Measurements from ENCODE around the gene ABCB8.

ABCB8 gene

DNA sequence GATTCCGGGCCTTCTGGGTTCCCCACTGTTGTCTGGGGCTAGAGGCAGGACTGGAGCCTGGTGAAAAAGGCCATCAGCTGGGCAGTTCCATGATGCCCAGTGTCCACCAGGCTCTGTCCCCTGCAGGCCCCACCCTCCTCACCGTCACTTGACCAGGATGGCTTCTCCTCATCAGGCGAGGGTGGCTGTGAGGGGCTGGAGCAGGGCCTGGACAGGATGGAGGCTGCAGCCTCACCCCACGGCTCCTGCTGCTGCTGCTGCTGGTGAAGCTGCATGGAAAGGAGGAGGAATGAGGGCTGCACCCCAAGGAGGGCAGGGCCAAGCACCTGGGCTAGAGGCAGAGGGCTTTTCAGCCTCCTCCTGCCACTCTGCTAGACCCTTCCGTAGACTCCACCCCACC lies 12.3 kb upstream of the ABCB8 start:
- peaks cover 41% of the 10 kb centered on the region for H3K27me3 ChIP-seq (ENCODE audit: control insufficient read depth, insufficient read depth, low read length)
- no peak overlapping the region for H3K9ac ChIP-seq (ENCODE audit: low read length)
- peaks cover 54% of the 10 kb centered on the region for H3K4me1 ChIP-seq (ENCODE audit: control insufficient read depth, insufficient read depth, low read length)
- no peak overlapping the region for H3K4me3 ChIP-seq (ENCODE audit: low read depth, low read length)
- no peak overlapping the region for H3K27ac ChIP-seq (ENCODE audit: low read depth, low read length)
- no peaks in the 10 kb centered on the region for H3K9me3 ChIP-seq (ENCODE audit: control insufficient read depth, insufficient read depth, low read depth, low read length)
- no peaks in the 10 kb centered on the region; the same call in 1 of the 2 replicates for H3K36me3 ChIP-seq (ENCODE audit: control insufficient read depth, insufficient read depth, low read length)

DNA sequence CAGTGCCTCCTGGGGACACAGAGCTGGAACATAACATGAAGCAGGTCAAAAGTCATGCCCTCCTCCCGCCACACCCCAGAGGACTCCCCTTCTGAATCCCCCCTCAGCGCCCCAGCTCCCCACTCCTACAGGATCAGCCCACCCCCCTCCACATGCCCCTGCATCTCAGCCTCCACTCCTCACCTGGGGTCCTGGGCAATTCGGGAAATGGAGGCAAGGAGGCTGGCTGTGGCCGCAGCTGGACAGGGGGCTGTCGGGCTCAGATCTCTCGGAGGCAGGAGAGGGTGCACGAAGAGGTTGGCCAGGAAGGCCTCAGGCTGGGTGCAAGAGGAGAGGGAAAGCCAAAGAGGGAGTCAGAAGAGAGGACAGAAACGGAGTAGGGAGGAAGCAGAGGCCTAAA lies 11.7 kb upstream of the ABCB8 start:
- peaks cover 53% of the 10 kb centered on the region for H3K4me1 ChIP-seq (ENCODE audit: control insufficient read depth, insufficient read depth, low read length)
- no peak overlapping the region for H3K4me3 ChIP-seq (ENCODE audit: low read depth, low read length)
- H3K27me3 ChIP-seq (ENCODE audit: control insufficient read depth, insufficient read depth, low read length) = peaks cover 41% of the 10 kb centered on the region
- H3K9me3 ChIP-seq (ENCODE audit: control insufficient read depth, insufficient read depth, low read depth, low read length) = no peaks in the 10 kb centered on the region
- no peaks in the 10 kb centered on the region; the same call in 1 of the 2 replicates for H3K36me3 ChIP-seq (ENCODE audit: control insufficient read depth, insufficient read depth, low read length)
- no peak overlapping the region for H3K9ac ChIP-seq (ENCODE audit: low read length)
- no peak overlapping the region for H3K27ac ChIP-seq (ENCODE audit: low read depth, low read length)

DNA sequence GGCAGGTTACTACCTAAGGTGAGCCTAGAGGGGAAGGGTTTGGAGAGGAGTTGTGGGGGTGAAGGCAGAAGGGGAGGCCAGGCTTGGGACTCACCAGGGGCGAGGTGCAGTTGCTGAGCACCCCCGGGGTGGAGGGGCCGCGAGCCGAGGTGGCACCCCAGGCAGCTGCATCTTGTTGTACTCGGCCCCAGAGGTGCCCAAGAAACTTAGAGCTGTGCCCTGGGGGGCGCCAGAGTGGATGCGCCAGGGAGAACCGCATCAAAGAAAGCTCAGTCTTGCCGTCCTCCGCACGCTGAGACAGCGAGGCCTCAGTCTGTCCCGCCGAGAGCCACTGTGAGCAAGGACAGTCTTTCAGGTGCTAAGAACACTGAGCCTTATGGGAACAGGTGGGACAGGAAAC lies 11.3 kb upstream of the ABCB8 start:
- peaks cover 41% of the 10 kb centered on the region for H3K27me3 ChIP-seq (ENCODE audit: control insufficient read depth, insufficient read depth, low read length)

DNA sequence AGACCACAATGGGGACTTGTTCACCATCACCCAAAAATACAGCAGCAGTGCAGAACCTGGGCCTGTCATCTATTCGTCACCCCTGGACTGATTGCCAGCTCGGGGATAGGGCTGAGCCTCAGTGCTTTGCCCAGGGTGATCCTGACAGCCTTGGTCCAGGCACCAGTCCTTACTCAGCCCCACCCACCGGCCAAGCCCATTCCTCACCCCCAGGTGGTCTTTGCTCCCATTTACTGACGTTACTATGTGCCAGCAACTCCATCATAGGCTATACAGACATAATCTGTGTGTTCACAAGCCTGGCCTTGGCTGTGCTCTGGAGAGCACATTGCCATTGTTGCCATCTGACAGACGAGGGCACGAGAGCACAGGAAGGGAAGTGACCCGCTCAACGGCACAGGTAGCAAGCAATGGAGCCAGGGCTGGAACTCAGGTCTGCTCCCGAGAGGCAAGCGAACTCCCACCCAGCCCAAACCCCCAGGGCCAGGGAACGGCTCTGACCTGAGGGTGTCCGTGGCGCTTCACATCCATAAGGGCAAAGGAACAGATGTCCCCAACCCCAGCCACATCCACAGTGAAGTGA lies 10.8 kb upstream of the ABCB8 start:
- Histone ChIP-seq H3K27ac (ENCODE audit: low read depth, low read length) (no peak overlapping the region), H3K4me1 (ENCODE audit: control insufficient read depth, insufficient read depth, low read length) (peaks cover 50% of the 10 kb centered on the region), H3K9me3 (ENCODE audit: control insufficient read depth, insufficient read depth, low read depth, low read length) (no peaks in the 10 kb centered on the region), H3K27me3 (ENCODE audit: control insufficient read depth, insufficient read depth, low read length) (peaks cover 41% of the 10 kb centered on the region), H3K9ac (ENCODE audit: low read length) (no peak overlapping the region), H3K36me3 (ENCODE audit: control insufficient read depth, insufficient read depth, low read length) (no peaks in the 10 kb centered on the region; the same call in 1 of the 2 replicates), H3K4me3 (ENCODE audit: low read depth, low read length) (peak overlapping the region; percentile 50)

More for the DNA sequence above, 11.3 kb upstream of the ABCB8 start:
- H3K4me3 ChIP-seq (ENCODE audit: low read depth, low read length) = no peak overlapping the region
- H3K36me3 ChIP-seq (ENCODE audit: control insufficient read depth, insufficient read depth, low read length) = no peaks in the 10 kb centered on the region; the same call in 1 of the 2 replicates
- peaks cover 53% of the 10 kb centered on the region for H3K4me1 ChIP-seq (ENCODE audit: control insufficient read depth, insufficient read depth, low read length)
- H3K27ac ChIP-seq (ENCODE audit: low read depth, low read length) = no peak overlapping the region
- no peaks in the 10 kb centered on the region for H3K9me3 ChIP-seq (ENCODE audit: control insufficient read depth, insufficient read depth, low read depth, low read length)
- H3K9ac ChIP-seq (ENCODE audit: low read length) = no peak overlapping the region

DNA sequence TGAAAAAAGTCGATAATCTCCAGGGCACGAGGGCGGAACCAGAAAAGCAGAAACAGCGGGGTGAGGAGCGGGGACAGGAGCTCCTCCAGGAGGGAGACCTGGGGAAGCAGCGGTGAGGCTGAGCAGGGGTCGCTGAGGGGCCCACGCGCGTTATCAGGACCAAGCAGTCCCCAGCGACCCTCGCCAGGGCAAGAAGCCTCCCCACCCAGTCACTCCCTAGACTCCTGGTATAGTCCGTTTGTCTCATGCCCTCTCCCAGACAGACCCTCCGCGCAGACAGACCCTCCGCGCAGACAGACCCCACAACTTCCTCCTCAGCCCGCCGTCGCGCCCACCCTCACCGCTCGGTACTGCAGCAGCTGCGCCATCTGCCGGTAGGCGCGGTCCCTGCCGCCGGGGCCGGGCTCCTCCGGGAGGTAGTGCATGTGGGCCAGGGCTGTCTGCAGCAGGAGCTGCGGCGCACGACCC lies 10.3 kb upstream of the ABCB8 start:
- H3K4me3 ChIP-seq (ENCODE audit: low read depth, low read length) = peak overlapping the region; percentile 50
- H3K9me3 ChIP-seq (ENCODE audit: control insufficient read depth, insufficient read depth, low read depth, low read length) = no peaks in the 10 kb centered on the region
- peaks cover 46% of the 10 kb centered on the region for H3K4me1 ChIP-seq (ENCODE audit: control insufficient read depth, insufficient read depth, low read length)
- H3K36me3 ChIP-seq (ENCODE audit: control insufficient read depth, insufficient read depth, low read length) = no peaks in the 10 kb centered on the region; the same call in 1 of the 2 replicates
- H3K27me3 ChIP-seq (ENCODE audit: control insufficient read depth, insufficient read depth, low read length) = peaks cover 41% of the 10 kb centered on the region
- H3K27ac ChIP-seq (ENCODE audit: low read depth, low read length) = no peak overlapping the region
- H3K9ac ChIP-seq (ENCODE audit: low read length) = no peak overlapping the region

DNA sequence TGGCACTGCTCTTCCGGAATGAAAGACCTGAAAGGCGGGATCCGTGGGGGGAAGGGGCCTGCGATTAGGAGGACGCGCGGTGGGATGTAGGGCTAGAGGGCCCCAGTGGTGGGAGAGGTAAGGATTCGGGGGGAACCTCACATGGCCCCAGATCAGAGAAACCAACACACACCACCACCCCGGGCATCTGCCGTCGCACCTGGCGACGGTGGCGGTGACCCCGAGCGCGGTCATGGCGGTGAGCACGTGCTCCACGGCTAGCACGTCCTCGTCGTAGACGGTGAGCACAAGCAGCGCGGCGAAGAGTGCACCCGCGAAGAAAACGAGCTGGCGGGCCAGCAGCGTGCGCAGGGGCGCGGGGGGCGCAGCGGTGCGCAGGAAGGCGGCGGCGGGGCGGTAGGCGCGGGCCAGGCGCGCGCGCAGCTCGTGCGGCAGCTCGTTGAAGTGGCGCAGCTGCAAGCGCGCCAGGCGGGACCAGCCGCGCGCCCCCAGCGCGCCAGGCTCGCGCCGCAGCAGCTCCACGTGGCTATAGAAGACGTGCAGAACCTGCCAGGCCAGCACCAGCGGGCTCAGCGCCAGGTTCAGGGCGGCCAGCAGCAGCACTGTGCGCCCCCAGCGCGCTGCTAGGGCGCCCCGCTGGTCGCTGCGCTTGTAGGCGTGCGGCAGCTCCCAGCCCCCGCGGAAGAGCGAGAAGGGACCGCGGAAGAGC lies 9.7 kb upstream of the ABCB8 start:
- Histone ChIP-seq H3K9ac (ENCODE audit: low read length) (no peak overlapping the region), H3K27me3 (ENCODE audit: control insufficient read depth, insufficient read depth, low read length) (peaks cover 41% of the 10 kb centered on the region), H3K4me1 (ENCODE audit: control insufficient read depth, insufficient read depth, low read length) (peaks cover 43% of the 10 kb centered on the region), H3K27ac (ENCODE audit: low read depth, low read length) (no peak overlapping the region), H3K4me3 (ENCODE audit: low read depth, low read length) (peak overlapping the region; percentile 36), H3K9me3 (ENCODE audit: control insufficient read depth, insufficient read depth, low read depth, low read length) (no peaks in the 10 kb centered on the region), H3K36me3 (ENCODE audit: control insufficient read depth, insufficient read depth, low read length) (no peaks in the 10 kb centered on the region; the same call in 1 of the 2 replicates)

DNA sequence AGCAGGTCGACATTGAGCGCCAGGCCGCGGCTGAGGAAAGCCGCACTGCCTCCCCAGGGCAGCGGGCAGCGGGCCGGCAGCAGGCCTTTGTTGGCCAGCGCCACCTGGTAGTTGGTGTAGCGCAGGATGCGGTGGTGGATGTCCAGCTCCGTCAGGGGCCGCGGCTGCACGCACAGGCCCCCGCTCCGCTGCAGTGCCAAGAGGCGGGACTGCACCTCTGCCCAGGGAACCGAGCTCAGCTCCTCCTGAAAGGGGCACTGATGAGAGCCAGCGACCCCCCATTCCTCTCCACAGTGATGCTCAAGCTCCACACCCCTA lies 9.2 kb upstream of the ABCB8 start:
- Histone ChIP-seq H3K36me3 (ENCODE audit: control insufficient read depth, insufficient read depth, low read length) (no peaks in the 10 kb centered on the region; the same call in 1 of the 2 replicates), H3K27me3 (ENCODE audit: control insufficient read depth, insufficient read depth, low read length) (peaks cover 41% of the 10 kb centered on the region), H3K27ac (ENCODE audit: low read depth, low read length) (no peak overlapping the region), H3K4me3 (ENCODE audit: low read depth, low read length) (peak overlapping the region; percentile 30; the same call in 1 of the 2 replicates), H3K4me1 (ENCODE audit: control insufficient read depth, insufficient read depth, low read length) (peaks cover 38% of the 10 kb centered on the region), H3K9ac (ENCODE audit: low read length) (no peak overlapping the region), H3K9me3 (ENCODE audit: control insufficient read depth, insufficient read depth, low read depth, low read length) (no peaks in the 10 kb centered on the region)

DNA sequence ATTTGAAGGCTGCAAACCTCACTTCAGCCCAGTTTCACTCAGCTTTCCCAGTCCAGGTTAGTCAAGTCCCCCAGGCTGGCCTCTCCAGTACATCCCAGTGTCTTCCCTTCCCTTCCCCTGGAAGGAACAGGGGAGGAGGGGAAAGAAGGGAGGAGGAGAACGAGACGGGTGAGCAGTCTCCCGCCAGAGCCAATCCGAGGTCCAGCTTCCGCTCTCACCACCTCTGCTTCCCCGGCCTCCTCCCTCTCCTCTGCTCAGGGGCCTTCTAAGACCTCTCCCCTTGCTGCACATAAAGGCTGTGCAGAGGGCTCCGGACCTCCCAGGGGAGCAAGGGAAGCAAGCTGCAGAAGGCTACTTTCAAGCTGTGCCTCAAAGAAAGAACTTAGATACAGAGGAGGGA lies 8.0 kb upstream of the ABCB8 start:
- Histone ChIP-seq H3K4me1 (ENCODE audit: control insufficient read depth, insufficient read depth, low read length) (peaks cover 40% of the 10 kb centered on the region), H3K9ac (ENCODE audit: low read length) (no peak overlapping the region), H3K36me3 (ENCODE audit: control insufficient read depth, insufficient read depth, low read length) (no peaks in the 10 kb centered on the region; the same call in 1 of the 2 replicates), H3K27ac (ENCODE audit: low read depth, low read length) (no peak overlapping the region), H3K27me3 (ENCODE audit: control insufficient read depth, insufficient read depth, low read length) (peaks cover 41% of the 10 kb centered on the region), H3K4me3 (ENCODE audit: low read depth, low read length) (peak overlapping the region; percentile 27; the same call in 1 of the 2 replicates), H3K9me3 (ENCODE audit: control insufficient read depth, insufficient read depth, low read depth, low read length) (no peaks in the 10 kb centered on the region)

DNA sequence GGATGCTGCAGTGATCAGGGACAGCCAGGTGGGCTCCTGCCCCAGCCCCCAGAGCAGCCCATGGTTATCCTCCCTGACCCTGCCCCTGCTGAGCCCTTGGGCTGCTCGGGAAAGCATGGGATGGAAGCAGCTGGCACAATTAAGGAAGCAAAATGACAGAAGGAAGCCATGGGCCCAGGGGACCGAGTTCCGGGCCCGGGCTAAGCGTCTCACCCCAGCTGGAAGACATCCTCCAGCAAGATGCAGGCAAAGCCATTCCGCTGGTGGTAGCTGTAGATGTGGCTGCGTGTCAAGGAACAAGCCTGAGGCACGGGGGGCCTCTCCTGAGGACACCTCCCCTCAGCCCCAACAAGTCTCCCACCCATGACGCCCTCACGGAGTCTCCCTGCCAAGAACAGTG lies 5.0 kb upstream of the ABCB8 start:
- no peak overlapping the region for H3K27ac ChIP-seq (ENCODE audit: low read depth, low read length)
- H3K9ac ChIP-seq (ENCODE audit: low read length) = no peak overlapping the region
- H3K27me3 ChIP-seq (ENCODE audit: control insufficient read depth, insufficient read depth, low read length) = peaks cover 27% of the 10 kb centered on the region
- H3K4me1 ChIP-seq (ENCODE audit: control insufficient read depth, insufficient read depth, low read length) = peaks cover 44% of the 10 kb centered on the region
- H3K4me3 ChIP-seq (ENCODE audit: low read depth, low read length) = no peak overlapping the region
- H3K36me3 ChIP-seq (ENCODE audit: control insufficient read depth, insufficient read depth, low read length) = no peaks in the 10 kb centered on the region
- H3K9me3 ChIP-seq (ENCODE audit: control insufficient read depth, insufficient read depth, low read depth, low read length) = no peaks in the 10 kb centered on the region

DNA sequence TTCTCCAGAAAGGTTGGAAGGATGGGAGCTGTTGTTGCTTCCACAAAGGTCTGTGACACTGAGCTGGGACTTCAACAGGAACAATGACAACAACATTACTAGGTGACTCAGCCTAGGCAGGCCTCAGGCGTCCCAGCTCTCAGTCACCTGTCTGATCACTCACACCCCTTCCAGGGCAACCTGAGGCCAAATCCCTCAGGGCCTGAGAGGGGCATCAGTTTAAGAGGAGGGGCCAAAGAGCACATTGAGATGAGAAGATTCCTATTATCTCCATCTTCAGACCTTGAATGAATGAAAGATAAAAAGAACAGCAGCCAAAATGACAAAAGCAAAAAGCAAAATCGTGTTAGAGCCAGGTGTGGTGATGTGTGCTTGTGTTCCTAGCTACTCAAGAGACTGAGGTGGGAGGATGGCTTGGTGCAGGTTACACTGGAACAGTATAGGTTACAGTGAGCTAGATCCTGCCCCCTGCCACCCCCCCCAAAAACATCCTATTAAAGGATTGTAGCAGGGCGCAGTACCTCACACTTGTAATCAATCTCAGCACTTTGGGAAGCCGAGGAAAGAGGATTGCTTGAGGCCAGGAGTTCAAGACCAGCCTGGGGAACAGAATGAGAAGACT lies 3.7 kb upstream of the ABCB8 start, which contains the start of gene ATG9B:
TSS of gene ATG9B (minus strand) at position 60 of the 622 bp plus-strand sequence. CDS start 71 bp downstream, outside the sequence.
- no peaks in the 10 kb centered on the region for H3K9me3 ChIP-seq (ENCODE audit: control insufficient read depth, insufficient read depth, low read depth, low read length)
- no peak within 1 kb of the TSS for H3K27ac ChIP-seq (ENCODE audit: low read depth, low read length)
- peaks cover 33% of the 10 kb centered on the region for H3K4me1 ChIP-seq (ENCODE audit: control insufficient read depth, insufficient read depth, low read length)
- no peak within 1 kb of the TSS for H3K9ac ChIP-seq (ENCODE audit: low read length)
- H3K4me3 ChIP-seq (ENCODE audit: low read depth, low read length) = no peak within 1 kb of the TSS
- H3K27me3 ChIP-seq (ENCODE audit: control insufficient read depth, insufficient read depth, low read length) = peaks cover 14% of the 10 kb centered on the region
- H3K36me3 ChIP-seq (ENCODE audit: control insufficient read depth, insufficient read depth, low read length) = no peaks in the 10 kb centered on the region

Measured in HUES6 (cell line).